K562 (cell line): Measurements from ENCODE around the gene VSTM5.

Experiments used
- CBFA2T3 ChIP-seq: fragments of 450-650 bp; IDR thresholded peaks from 2 replicates; pipeline ENCODE4 v1.6.1; 2017
- HMG20B ChIP-seq: fragments of 250-450 bp; sonication (Bioruptor Pico); IDR thresholded peaks from 2 replicates; pipeline ENCODE4 v1.5.0; 2021; ENCODE audit warnings: mild to moderate bottlenecking
- MTA3 ChIP-seq: fragments of 450-650 bp; formaldehyde crosslinking; IDR thresholded peaks from 2 replicates; pipeline ENCODE4 v1.6.1; 2017; ENCODE audit warnings: mild to moderate bottlenecking, borderline replicate concordance
- PYGO2 ChIP-seq: fragments of 450-650 bp; IDR thresholded peaks from 2 replicates; pipeline ENCODE4 v1.6.1; 2016; ENCODE audit warnings: mild to moderate bottlenecking, missing genetic modification characterization, moderate library complexity, missing compliant biosample characterization
- SRSF9 ChIP-seq: fragments of 200-400 bp; formaldehyde crosslinking; IDR thresholded peaks from 2 replicates; pipeline ENCODE4 v1.6.1; 2017; ENCODE audit warnings: low read depth, low read length, borderline replicate concordance
- STAG1 ChIP-seq: sonication (generic); formaldehyde crosslinking; IDR thresholded peaks from 2 replicates; pipeline ENCODE4 v1.5.0; 2020; ENCODE audit warnings: missing genetic modification reagents, borderline replicate concordance
- YY1 ChIP-seq, 3 experiments: IDR thresholded peaks; 2 replicates each; pipeline ENCODE4 v1.6.1; 2011; ENCODE audit warnings: low read length in 2 of 3, mild to moderate bottlenecking in 2 of 3, moderate library complexity in 2 of 3, borderline replicate concordance in 1 of 3, control low read depth in 1 of 3, low read depth in 1 of 3; ENCODE audit not compliant: insufficient read depth in 3 of 3, insufficient replicate concordance in 2 of 3, control insufficient read depth in 1 of 3, insufficient read length in 1 of 3; ENCODE audit errors: extremely low read depth in 1 of 3
- ZNF23 ChIP-seq: fragments of 250-450 bp; sonication (Bioruptor Pico); IDR thresholded peaks from 2 replicates; pipeline ENCODE4 v1.4.0; 2020; ENCODE audit warnings: mild to moderate bottlenecking
- ZNF232 ChIP-seq: sonication (generic); formaldehyde crosslinking; IDR thresholded peaks from 2 replicates; pipeline ENCODE4 v1.8.0; 2022; ENCODE audit warnings: mild to moderate bottlenecking, missing genetic modification reagents
- TF ChIP-seq, protein P1 (sequence below), 2 experiments: IDR thresholded peaks; 2 replicates each; pipeline ENCODE4 v1.6.1; 2011; ENCODE audit warnings: borderline replicate concordance in 1 of 2, control low read depth in 1 of 2, low read depth in 1 of 2, low read length in 1 of 2, mild to moderate bottlenecking in 1 of 2, mixed read lengths in 1 of 2, moderate library complexity in 1 of 2; ENCODE audit not compliant: insufficient read depth in 1 of 2, insufficient read length in 1 of 2, poor library complexity in 1 of 2, severe bottlenecking in 1 of 2; ENCODE audit errors: extremely low read depth in 1 of 2
- TF ChIP-seq, protein P2 (sequence below): sonication (generic); IDR thresholded peaks from 2 replicates; pipeline ENCODE4 v1.6.1; 2016
- TF ChIP-seq, protein P3 (sequence below), 3 experiments: IDR thresholded peaks in 2 of 3; conservative IDR thresholded peaks in 1 of 3; 2 replicates each; pipeline ENCODE4 v1.5.1; 2011 to 2012; ENCODE audit warnings: low read length in 3 of 3, mild to moderate bottlenecking in 3 of 3, control low read depth in 2 of 3, improper control_type of control experiment in 1 of 3, inconsistent platforms in 1 of 3, low read depth in 1 of 3, mixed read lengths in 1 of 3, moderate library complexity in 1 of 3; ENCODE audit not compliant: insufficient read depth in 2 of 3

DNA sequence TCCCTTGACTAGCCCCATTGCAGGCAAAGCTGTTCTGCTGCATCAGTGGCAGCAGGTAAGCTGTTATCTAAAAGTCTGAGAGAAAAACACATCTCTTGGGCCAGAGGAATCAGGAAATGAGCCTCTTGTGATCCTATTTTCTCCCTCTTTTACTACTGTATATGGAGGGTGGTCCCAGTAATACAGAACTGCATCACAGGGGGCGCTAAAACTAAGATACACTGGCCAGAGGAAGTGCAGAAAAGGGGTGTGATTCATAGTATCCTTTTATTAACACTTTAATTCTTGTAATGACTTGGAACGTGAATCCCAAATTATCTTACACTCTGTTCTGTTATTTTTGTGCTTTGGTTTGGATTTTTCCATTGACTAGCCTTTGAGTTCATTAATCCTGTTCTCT is 75.1 kb downstream of the VSTM5 start:
- TF ChIP-seq YY1 (IDR thresholded peaks at IDR 0.05; ENCODE audit: borderline replicate concordance in 1 of 3, control insufficient read depth in 1 of 3, extremely low read depth in 1 of 3, insufficient read depth in 3 of 3, insufficient read length in 1 of 3, insufficient replicate concordance in 2 of 3, low read depth in 1 of 3, low read length in 2 of 3), result no peak
- TF ChIP-seq ZNF232, result no peak
- TF ChIP-seq MTA3, result no peak
- no peak for TF ChIP-seq HMG20B (CRISPR knock-in tag)
- TF ChIP-seq CBFA2T3, result no peak
- no peak for TF ChIP-seq STAG1
- no peak for TF ChIP-seq PYGO2
- TF ChIP-seq, protein P1, sequence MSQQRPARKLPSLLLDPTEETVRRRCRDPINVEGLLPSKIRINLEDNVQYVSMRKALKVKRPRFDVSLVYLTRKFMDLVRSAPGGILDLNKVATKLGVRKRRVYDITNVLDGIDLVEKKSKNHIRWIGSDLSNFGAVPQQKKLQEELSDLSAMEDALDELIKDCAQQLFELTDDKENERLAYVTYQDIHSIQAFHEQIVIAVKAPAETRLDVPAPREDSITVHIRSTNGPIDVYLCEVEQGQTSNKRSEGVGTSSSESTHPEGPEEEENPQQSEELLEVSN (IDR thresholded peaks at IDR 0.05; ENCODE audit: borderline replicate concordance in 1 of 2, extremely low read depth in 1 of 2, insufficient read depth in 1 of 2, insufficient read length in 1 of 2, low read depth in 1 of 2, low read length in 1 of 2, poor library complexity in 1 of 2, severe bottlenecking in 1 of 2), result no peak
- TF ChIP-seq, protein P2, sequence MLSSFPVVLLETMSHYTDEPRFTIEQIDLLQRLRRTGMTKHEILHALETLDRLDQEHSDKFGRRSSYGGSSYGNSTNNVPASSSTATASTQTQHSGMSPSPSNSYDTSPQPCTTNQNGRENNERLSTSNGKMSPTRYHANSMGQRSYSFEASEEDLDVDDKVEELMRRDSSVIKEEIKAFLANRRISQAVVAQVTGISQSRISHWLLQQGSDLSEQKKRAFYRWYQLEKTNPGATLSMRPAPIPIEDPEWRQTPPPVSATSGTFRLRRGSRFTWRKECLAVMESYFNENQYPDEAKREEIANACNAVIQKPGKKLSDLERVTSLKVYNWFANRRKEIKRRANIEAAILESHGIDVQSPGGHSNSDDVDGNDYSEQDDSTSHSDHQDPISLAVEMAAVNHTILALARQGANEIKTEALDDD, result no peak
- TF ChIP-seq, protein P3, sequence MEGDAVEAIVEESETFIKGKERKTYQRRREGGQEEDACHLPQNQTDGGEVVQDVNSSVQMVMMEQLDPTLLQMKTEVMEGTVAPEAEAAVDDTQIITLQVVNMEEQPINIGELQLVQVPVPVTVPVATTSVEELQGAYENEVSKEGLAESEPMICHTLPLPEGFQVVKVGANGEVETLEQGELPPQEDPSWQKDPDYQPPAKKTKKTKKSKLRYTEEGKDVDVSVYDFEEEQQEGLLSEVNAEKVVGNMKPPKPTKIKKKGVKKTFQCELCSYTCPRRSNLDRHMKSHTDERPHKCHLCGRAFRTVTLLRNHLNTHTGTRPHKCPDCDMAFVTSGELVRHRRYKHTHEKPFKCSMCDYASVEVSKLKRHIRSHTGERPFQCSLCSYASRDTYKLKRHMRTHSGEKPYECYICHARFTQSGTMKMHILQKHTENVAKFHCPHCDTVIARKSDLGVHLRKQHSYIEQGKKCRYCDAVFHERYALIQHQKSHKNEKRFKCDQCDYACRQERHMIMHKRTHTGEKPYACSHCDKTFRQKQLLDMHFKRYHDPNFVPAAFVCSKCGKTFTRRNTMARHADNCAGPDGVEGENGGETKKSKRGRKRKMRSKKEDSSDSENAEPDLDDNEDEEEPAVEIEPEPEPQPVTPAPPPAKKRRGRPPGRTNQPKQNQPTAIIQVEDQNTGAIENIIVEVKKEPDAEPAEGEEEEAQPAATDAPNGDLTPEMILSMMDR (IDR thresholded peaks at IDR 0.05 in 2 of 3, conservative IDR thresholded peaks at IDR 0.05 in 1 of 3; ENCODE audit: insufficient read depth in 2 of 3, low read depth in 1 of 3, low read length in 3 of 3), result peak in 2 of 3 experiments; percentile 48 to 56; a peak in 5 of 6 replicates
- no peak for TF ChIP-seq ZNF23 (CRISPR knock-in tag)
- TF ChIP-seq SRSF9, result no peak
